ENCODE results near the gene SESTD1.

The SESTD1 gene

GRCh38 chr2:179264368-179265081 is at the start of gene SESTD1:
Gene SESTD1, minus strand, starts transcription at chr2:179264832. Its CDS starts 72,991 bp downstream, at chr2:179191841.
- peak; percentile 72 to 76 for DNase-seq

- no peak for DNase-seq
Observed at GRCh38 chr2:179313057-179313456, 48.4 kb upstream of the SESTD1 start.

GRCh38 chr2:179311101-179311500 is 46.5 kb upstream of the SESTD1 start:
- no peak for DNase-seq

GRCh38 chr2:179307616-179308371 is 43.2 kb upstream of the SESTD1 start:
- DNase-seq = no peak

GRCh38 chr2:179305125-179305524 is 40.5 kb upstream of the SESTD1 start:
- no peak for DNase-seq

- no peak for DNase-seq
Observed at GRCh38 chr2:179304424-179304823, 39.8 kb upstream of the SESTD1 start.

- no peak for DNase-seq
Observed at GRCh38 chr2:179302764-179303571, 38.3 kb upstream of the SESTD1 start.

GRCh38 chr2:179302149-179302548 is 37.5 kb upstream of the SESTD1 start:
- no peak for DNase-seq

- no peak for DNase-seq
Observed at GRCh38 chr2:179298666-179299065, 34.0 kb upstream of the SESTD1 start.

GRCh38 chr2:179297927-179298326 is 33.3 kb upstream of the SESTD1 start:
- DNase-seq = no peak

GRCh38 chr2:179290329-179290728 is 25.7 kb upstream of the SESTD1 start:
- no peak for DNase-seq

GRCh38 chr2:179285060-179285459 is 20.4 kb upstream of the SESTD1 start:
- no peak for DNase-seq

GRCh38 chr2:179277429-179278196 is 13.0 kb upstream of the SESTD1 start:
- no peak for DNase-seq

GRCh38 chr2:179275253-179276012 is 10.8 kb upstream of the SESTD1 start:
- DNase-seq = no peak

- DNase-seq = no peak
Observed at GRCh38 chr2:179274749-179275148, 10.1 kb upstream of the SESTD1 start.

GRCh38 chr2:179273461-179273962 is 8.9 kb upstream of the SESTD1 start:
- DNase-seq = no peak

- DNase-seq = no peak
Observed at GRCh38 chr2:179272406-179273192, 8.0 kb upstream of the SESTD1 start.

GRCh38 chr2:179270689-179271088 is 6.1 kb upstream of the SESTD1 start:
- no peak for DNase-seq

- peak; percentile 31 to 58 for DNase-seq
Observed at GRCh38 chr2:179268277-179268925, 3.8 kb upstream of the SESTD1 start.

- DNase-seq = no peak
Observed at GRCh38 chr2:179266271-179266670, 1.6 kb upstream of the SESTD1 start.
